Measurements from ENCODE around the gene GPR3.

Gene GPR3

DNA sequence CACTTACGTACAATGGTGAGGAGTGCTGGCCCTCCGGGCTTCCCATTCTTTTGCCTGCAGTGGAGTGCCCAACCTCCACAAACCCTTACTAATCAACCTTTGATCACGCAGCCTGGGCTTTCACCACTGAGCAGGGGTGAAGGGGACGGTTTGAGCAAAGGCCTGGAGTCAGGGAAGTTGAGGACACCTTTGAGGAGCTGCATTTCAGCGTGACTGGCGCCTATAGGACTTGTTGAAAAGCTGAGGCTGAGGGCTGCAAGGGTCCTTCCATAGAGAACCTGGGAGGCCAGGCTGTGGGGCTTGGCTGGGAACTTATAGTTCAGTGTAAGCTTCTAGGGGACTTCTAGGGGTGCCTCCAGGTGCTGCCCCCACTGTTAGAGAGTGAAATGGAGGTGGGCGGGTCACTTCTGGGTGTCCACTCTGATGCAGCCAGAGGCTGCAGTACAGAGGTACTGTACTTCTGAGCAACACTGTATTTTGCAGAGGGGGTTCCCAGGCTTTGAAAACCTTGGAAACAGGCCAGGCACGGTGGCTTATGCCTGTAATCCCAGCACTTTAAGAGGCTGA is 40.8 kb upstream of the GPR3 start:
- Histone ChIP-seq H3K9ac (ENCODE audit: low read length) (no peak overlapping the region), H3K9me3 (ENCODE audit: control insufficient read depth, low read length) (no peaks in the 10 kb centered on the region), H3K4me1 (ENCODE audit: control insufficient read depth, insufficient read depth, low read length) (peaks cover 6% of the 10 kb centered on the region), H3K36me3 (ENCODE audit: control insufficient read depth, insufficient read depth, low read length, severe bottlenecking) (peaks cover 29% of the 10 kb centered on the region), H3K27me3 (replicated peaks; ENCODE audit: control insufficient read depth, insufficient read depth, low read length) (no peaks in the 10 kb centered on the region), H3K4me3 (ENCODE audit: low read length) (no peak overlapping the region)
- no peak for DNase-seq (ENCODE audit: low read depth)

DNA sequence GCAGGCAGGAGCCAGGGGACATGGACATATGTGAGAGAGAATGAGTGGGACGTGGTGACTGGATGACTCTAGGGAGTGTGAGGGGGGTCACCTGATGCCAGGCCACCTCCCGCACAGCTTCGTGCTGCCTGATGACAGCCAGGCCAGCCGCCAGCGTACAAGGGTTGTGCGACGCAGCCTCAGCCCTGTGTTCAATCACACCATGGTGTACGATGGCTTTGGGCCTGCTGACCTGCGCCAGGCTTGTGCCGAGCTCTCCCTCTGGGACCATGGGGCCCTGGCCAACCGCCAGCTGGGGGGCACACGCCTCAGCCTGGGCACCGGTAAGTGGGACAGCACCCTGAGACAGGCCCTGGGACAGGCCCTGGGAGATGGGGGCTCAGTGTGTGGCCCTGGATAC is 39.3 kb upstream of the GPR3 start:
- no peak for DNase-seq (ENCODE audit: low read depth)
- H3K9me3 ChIP-seq (ENCODE audit: control insufficient read depth, low read length): no peaks in the 10 kb centered on the region
- peaks cover 6% of the 10 kb centered on the region for H3K4me1 ChIP-seq (ENCODE audit: control insufficient read depth, insufficient read depth, low read length)
- H3K4me3 ChIP-seq (ENCODE audit: low read length): no peak overlapping the region
- no peaks in the 10 kb centered on the region for H3K27me3 ChIP-seq (replicated peaks; ENCODE audit: control insufficient read depth, insufficient read depth, low read length)
- peaks cover 36% of the 10 kb centered on the region for H3K36me3 ChIP-seq (ENCODE audit: control insufficient read depth, insufficient read depth, low read length, severe bottlenecking)
- no peak overlapping the region for H3K9ac ChIP-seq (ENCODE audit: low read length)

GRCh38 chr1:27353629-27354028 is 38.8 kb upstream of the GPR3 start:
- H3K9me3 ChIP-seq (ENCODE audit: control insufficient read depth, low read length): no peaks in the 10 kb centered on the region
- no peak for DNase-seq (ENCODE audit: low read depth)
- H3K9ac ChIP-seq (ENCODE audit: low read length): no peak overlapping the region
- peaks cover 41% of the 10 kb centered on the region for H3K36me3 ChIP-seq (ENCODE audit: control insufficient read depth, insufficient read depth, low read length, severe bottlenecking)
- H3K4me3 ChIP-seq (ENCODE audit: low read length): no peak overlapping the region
- H3K4me1 ChIP-seq (ENCODE audit: control insufficient read depth, insufficient read depth, low read length): peaks cover 6% of the 10 kb centered on the region
- no peaks in the 10 kb centered on the region for H3K27me3 ChIP-seq (replicated peaks; ENCODE audit: control insufficient read depth, insufficient read depth, low read length)

- DNase-seq (ENCODE audit: low read depth): no peak
- H3K4me1 ChIP-seq (ENCODE audit: control insufficient read depth, insufficient read depth, low read length): no peaks in the 10 kb centered on the region
Observed at GRCh38 chr1:27355683-27356082, 36.7 kb upstream of the GPR3 start.

GRCh38 chr1:27356277-27356618 is 36.2 kb upstream of the GPR3 start:
- Histone ChIP-seq H3K36me3 (ENCODE audit: control insufficient read depth, insufficient read depth, low read length, severe bottlenecking) (peaks cover 64% of the 10 kb centered on the region), H3K9me3 (ENCODE audit: control insufficient read depth, low read length) (no peaks in the 10 kb centered on the region), H3K4me3 (ENCODE audit: low read length) (no peak overlapping the region), H3K9ac (ENCODE audit: low read length) (no peak overlapping the region), H3K27me3 (replicated peaks; ENCODE audit: control insufficient read depth, insufficient read depth, low read length) (no peaks in the 10 kb centered on the region), H3K4me1 (ENCODE audit: control insufficient read depth, insufficient read depth, low read length) (no peaks in the 10 kb centered on the region)
- no peak for DNase-seq (ENCODE audit: low read depth)

More at GRCh38 chr1:27355683-27356082, 36.7 kb upstream of the GPR3 start:
- Histone ChIP-seq H3K9me3 (ENCODE audit: control insufficient read depth, low read length) (no peaks in the 10 kb centered on the region), H3K27me3 (replicated peaks; ENCODE audit: control insufficient read depth, insufficient read depth, low read length) (no peaks in the 10 kb centered on the region), H3K4me3 (ENCODE audit: low read length) (no peak overlapping the region), H3K36me3 (ENCODE audit: control insufficient read depth, insufficient read depth, low read length, severe bottlenecking) (peaks cover 58% of the 10 kb centered on the region), H3K9ac (ENCODE audit: low read length) (no peak overlapping the region)

DNA sequence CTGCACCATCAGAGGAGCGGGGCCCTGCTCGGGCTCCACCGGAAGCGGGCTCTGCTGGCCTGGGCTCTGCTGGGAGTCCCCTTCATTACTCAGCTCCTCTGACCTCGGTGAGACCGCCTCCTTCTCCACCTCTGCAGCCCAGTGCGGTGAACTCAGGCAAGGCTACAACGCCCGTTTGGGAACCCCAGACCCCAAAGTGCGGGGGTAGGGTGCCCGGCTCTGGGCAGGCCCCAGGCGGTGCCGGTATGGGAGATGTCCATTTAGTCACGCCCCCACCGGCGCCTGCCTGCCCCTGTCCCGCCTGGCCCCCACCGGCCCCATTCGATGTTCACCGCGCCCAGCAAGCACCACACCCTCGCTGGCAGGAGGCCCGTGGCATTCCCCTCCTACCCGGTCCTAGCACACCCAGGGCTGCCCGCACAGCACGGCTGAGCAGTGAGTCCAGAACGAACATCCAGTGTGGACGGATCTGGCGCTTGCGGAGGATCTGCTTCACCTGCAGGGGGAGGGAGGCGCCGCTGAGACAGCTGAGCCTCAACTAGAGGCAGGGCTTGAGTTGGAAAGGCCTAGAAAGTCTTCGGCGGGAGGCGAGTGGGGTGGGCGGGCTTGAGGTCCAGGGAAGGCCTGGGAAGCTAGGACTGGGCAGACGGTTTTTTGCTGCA is 35.7 kb upstream of the GPR3 start:
- Histone ChIP-seq H3K9ac (ENCODE audit: low read length) (no peak overlapping the region), H3K36me3 (ENCODE audit: control insufficient read depth, insufficient read depth, low read length, severe bottlenecking) (peaks cover 69% of the 10 kb centered on the region), H3K4me3 (ENCODE audit: low read length) (no peak overlapping the region), H3K9me3 (ENCODE audit: control insufficient read depth, low read length) (no peaks in the 10 kb centered on the region), H3K4me1 (ENCODE audit: control insufficient read depth, insufficient read depth, low read length) (no peaks in the 10 kb centered on the region), H3K27me3 (replicated peaks; ENCODE audit: control insufficient read depth, insufficient read depth, low read length) (no peaks in the 10 kb centered on the region)
- no peak for DNase-seq (ENCODE audit: low read depth)

GRCh38 chr1:27357281-27358037 is 35.0 kb upstream of the GPR3 start:
- H3K9me3 ChIP-seq (ENCODE audit: control insufficient read depth, low read length): no peaks in the 10 kb centered on the region

DNA sequence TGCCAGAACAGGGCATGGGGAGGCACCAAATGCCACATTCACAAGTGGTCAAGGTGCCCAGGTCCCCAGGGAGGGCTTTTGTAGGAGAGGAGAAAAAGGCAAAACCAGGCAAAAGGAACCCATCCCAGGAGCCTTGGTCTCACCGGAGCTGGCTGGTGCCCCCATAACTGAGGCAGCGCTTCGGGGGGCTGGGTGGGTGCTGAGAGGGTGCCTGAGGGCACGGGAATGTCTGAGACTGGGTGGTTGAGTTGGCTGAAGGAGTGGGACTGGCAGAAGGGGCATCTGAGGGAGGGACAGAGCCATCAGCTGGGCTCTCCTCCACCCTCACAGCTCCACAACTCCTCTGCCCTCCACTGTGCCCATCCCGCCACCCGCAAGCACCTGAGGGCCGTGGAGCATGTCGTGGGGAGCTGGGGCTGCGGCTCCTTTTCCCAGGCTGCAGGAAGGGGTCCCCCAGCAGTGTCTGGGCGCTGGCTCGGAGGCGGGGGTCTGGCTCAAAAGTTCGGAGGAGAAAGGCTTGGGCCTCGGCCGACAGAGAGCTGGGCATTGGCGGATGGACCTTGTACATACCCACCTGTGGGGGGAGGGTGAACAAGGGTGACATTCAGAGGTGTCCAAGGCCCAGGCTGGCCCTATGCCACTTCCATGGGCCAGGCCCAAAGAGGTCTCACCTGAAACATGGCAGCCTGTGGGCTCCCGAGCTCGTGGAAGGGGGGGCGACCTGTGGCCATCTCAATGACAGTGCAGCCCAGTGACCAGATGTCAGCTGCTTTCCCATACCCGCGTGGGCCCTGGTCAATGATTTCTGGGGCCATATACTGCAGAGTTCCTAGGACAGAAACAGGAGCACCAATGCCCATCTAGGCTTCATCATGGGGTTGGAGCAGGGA is 34.1 kb upstream of the GPR3 start:
- DNase-seq (ENCODE audit: low read depth): no peak
- Histone ChIP-seq H3K36me3 (ENCODE audit: control insufficient read depth, insufficient read depth, low read length, severe bottlenecking) (peaks cover 80% of the 10 kb centered on the region), H3K9ac (ENCODE audit: low read length) (no peak overlapping the region), H3K4me1 (ENCODE audit: control insufficient read depth, insufficient read depth, low read length) (no peaks in the 10 kb centered on the region), H3K9me3 (ENCODE audit: control insufficient read depth, low read length) (no peaks in the 10 kb centered on the region), H3K4me3 (ENCODE audit: low read length) (no peak overlapping the region), H3K27me3 (replicated peaks; ENCODE audit: control insufficient read depth, insufficient read depth, low read length) (no peaks in the 10 kb centered on the region)

More at GRCh38 chr1:27357281-27358037, 35.0 kb upstream of the GPR3 start:
- no peaks in the 10 kb centered on the region for H3K27me3 ChIP-seq (replicated peaks; ENCODE audit: control insufficient read depth, insufficient read depth, low read length)
- no peak overlapping the region for H3K9ac ChIP-seq (ENCODE audit: low read length)
- no peaks in the 10 kb centered on the region for H3K4me1 ChIP-seq (ENCODE audit: control insufficient read depth, insufficient read depth, low read length)
- no peak overlapping the region for H3K4me3 ChIP-seq (ENCODE audit: low read length)
- peaks cover 76% of the 10 kb centered on the region for H3K36me3 ChIP-seq (ENCODE audit: control insufficient read depth, insufficient read depth, low read length, severe bottlenecking)
- DNase-seq (ENCODE audit: low read depth): peak; percentile 61

DNA sequence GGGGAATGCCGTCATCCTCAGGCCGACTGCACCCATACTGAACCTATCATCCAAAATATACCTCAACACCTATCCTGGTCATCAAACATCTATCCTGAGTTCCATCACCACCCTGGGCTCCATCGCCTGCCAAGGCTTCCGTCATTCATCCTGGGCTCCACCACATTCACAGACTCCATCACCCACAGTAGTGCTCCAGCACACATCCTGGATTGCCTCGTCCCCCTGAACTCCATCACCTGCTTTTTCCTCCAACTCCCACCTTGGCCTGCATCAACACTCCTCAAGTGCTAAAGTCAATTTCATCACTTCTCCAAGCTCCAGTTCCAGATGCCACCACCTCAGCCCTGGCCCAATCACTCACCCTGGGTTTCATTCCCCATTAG is 33.5 kb upstream of the GPR3 start:
- Histone ChIP-seq H3K4me3 (ENCODE audit: low read length) (no peak overlapping the region), H3K27me3 (replicated peaks; ENCODE audit: control insufficient read depth, insufficient read depth, low read length) (no peaks in the 10 kb centered on the region), H3K9me3 (ENCODE audit: control insufficient read depth, low read length) (no peaks in the 10 kb centered on the region), H3K36me3 (ENCODE audit: control insufficient read depth, insufficient read depth, low read length, severe bottlenecking) (peaks cover 80% of the 10 kb centered on the region), H3K4me1 (ENCODE audit: control insufficient read depth, insufficient read depth, low read length) (no peaks in the 10 kb centered on the region), H3K9ac (ENCODE audit: low read length) (no peak overlapping the region)
- DNase-seq (ENCODE audit: low read depth): no peak

DNA sequence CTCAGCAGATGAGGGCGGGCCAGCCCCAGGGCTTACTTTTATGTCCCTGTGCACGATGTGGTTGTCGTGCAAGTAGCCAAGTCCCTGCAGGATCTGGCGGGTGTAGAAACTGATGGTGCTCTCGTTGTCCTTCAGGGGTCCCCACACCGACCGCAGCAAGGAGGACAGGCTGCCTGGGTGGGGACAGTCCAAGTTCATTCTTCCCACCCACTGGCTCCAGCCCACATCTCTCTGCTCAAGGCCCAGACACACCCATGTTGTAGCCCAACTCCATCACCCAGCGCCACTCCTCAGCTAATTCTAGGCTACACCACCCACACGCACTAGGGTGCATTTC is 32.6 kb upstream of the GPR3 start:
- Histone ChIP-seq H3K27me3 (replicated peaks; ENCODE audit: control insufficient read depth, insufficient read depth, low read length) (no peaks in the 10 kb centered on the region), H3K4me3 (ENCODE audit: low read length) (no peak overlapping the region)

More for the DNA sequence above, 32.6 kb upstream of the GPR3 start:
- Histone ChIP-seq H3K36me3 (ENCODE audit: control insufficient read depth, insufficient read depth, low read length, severe bottlenecking) (peaks cover 77% of the 10 kb centered on the region), H3K9me3 (ENCODE audit: control insufficient read depth, low read length) (no peaks in the 10 kb centered on the region), H3K9ac (ENCODE audit: low read length) (no peak overlapping the region), H3K4me1 (ENCODE audit: control insufficient read depth, insufficient read depth, low read length) (peaks cover 6% of the 10 kb centered on the region)
- no peak for DNase-seq (ENCODE audit: low read depth)

Measured in adipocyte (in vitro differentiated cells).